Adrenal gland (tissue), 12 donors: ENCODE measurements around the gene LYZL6. TPM values are rescaled to one million over a fixed set of nuclear protein-coding genes. Genes with fewer than 3 reads are reported as not detected.

Source experiments
- DNase-seq, 7 donors: peaks; one replicate each; pipeline ENCODE4 v3.0.0-alpha.2; 2019 to 2020
- H3K27ac ChIP-seq, 5 donors: fragments of 200-600 bp; sonication (generic) in 4 of 5; 1 replicate in 3 of 5; 2 replicates in 2 of 5; pipeline versions ENCODE4 v1.5.1 to v1.8.0; 2016 to 2020; ENCODE audit warnings: mild to moderate bottlenecking in 1 of 5
- H3K27me3 ChIP-seq: fragments of 200-600 bp; 2 replicates; pipeline ENCODE4 v1.8.0; 2021
- H3K36me3 ChIP-seq, 2 donors: fragments of 200-600 bp; replicated peaks in 1 of 2; 1 replicate in 1 of 2; 2 replicates in 1 of 2; pipeline versions ENCODE4 v1.5.1 to v1.8.0; 2018 to 2022
- H3K4me1 ChIP-seq, 2 donors: fragments of 200-600 bp; replicated peaks in 1 of 2; 1 replicate in 1 of 2; 2 replicates in 1 of 2; pipeline versions ENCODE4 v1.5.1 to v1.8.0; 2018 to 2021
- H3K4me3 ChIP-seq, 4 donors: fragments of 200-600 bp; sonication (generic) in 3 of 4; one replicate each; pipeline ENCODE4 v1.5.1; 2016 to 2018
- H3K9me3 ChIP-seq, 3 donors: fragments of 200-600 bp; sonication (generic) in 1 of 3; replicated peaks in 1 of 3; 1 replicate in 2 of 3; 2 replicates in 1 of 3; pipeline versions ENCODE4 v1.5.1 to v1.8.0; 2016 to 2021
- CTCF ChIP-seq, 6 experiments: fragments of 450-650 bp in 4 of 6; fragments of 200-600 bp in 2 of 6; sonication (generic) in 1 of 6; IDR thresholded peaks; 1 replicate in 5 of 6; 2 replicates in 1 of 6; pipeline versions ENCODE4 v1.5.1 to v1.8.0; 2016 to 2021; ENCODE audit warnings: antibody characterized with exemption in 6 of 6, mild to moderate bottlenecking in 2 of 6, moderate library complexity in 1 of 6
- POLR2A ChIP-seq, 2 donors: fragments of 450-650 bp; IDR thresholded peaks; one replicate each; pipeline ENCODE4 v1.6.1; 2017; ENCODE audit warnings: antibody characterized with exemption in 2 of 2, mild to moderate bottlenecking in 2 of 2, moderate library complexity in 1 of 2
- WGBS, 4 donors: extraction: QIAGEN DNeasy Blood & Tissue Kit in 2 of 4; methylation state at CpG; one replicate each; pipeline versions ENCODE4 v1.1.5 to v1.1.7; 2013 to 2017; 5-methylcytosine and 5-hydroxymethylcytosine counted together
- intact Hi-C, 2 donors: fragments of 100-400 bp; cut with DNase I; formaldehyde crosslinking; loops; one replicate each; pipeline versions ENCODE4 v1.14.1 to v1.15.0; 2022 to 2023
- polyA plus RNA-seq, 3 donors: library from polyadenylated mRNA; stranded (reverse); fragments of 200-250 nt in 2 of 3; fragments of 350-450 nt in 1 of 3; fragmentation: Illumina TruSeq in 1 of 3; extraction: RNeasy Lipid Tissue Mini Kit (QIAGEN cat#74804) in 1 of 3; gene quantifications; one replicate each; pipeline ENCODE4 v1.2.3, GENCODE V29; 2013 to 2014
- total RNA-seq, 9 donors: library from RNA; depleted of rRNA in 4 of 9; stranded (reverse); fragments of >200 nt in 4 of 9; fragments of 120-200 nt in 1 of 9; fragmentation: NEBNext Ultra II Directional in 1 of 9; extraction: Animal tissue kit (Norgen Biotek cat#: 25700) in 1 of 9; gene quantifications; one replicate each; pipeline versions ENCODE4 v1.1.0 to v1.2.4, GENCODE V29; 2013 to 2023
- donor health status: healthy with polysubstance abuse.
- donor health status: Bipolar disorder and iron deficiency.
- donor health status: DM: yes; HTN: yes; CAD: no.
- donor health status: DM: no; HTN: no; CAD: no.
- donor health status: DM: no; HTN: no; CAD: no.
- donor health status: DM: yes; HTN: yes; CAD: no.

The LYZL6 gene
- total and polyA plus RNA-seq, 12 donors = not detected

GRCh38 chr17:35912942-35913341 lies 30.6 kb downstream of the LYZL6 start:
- 84 to 90% (median 86%) methylated on average over 2 of the region's 2 CpGs for WGBS, 4 donors
- Histone ChIP-seq H3K27ac (no peak overlapping the region), H3K27me3 (no peaks in the 10 kb centered on the region), H3K9me3 (no peaks in the 10 kb centered on the region), H3K36me3 (no peaks in the 10 kb centered on the region), H3K4me1 (no peaks in the 10 kb centered on the region), H3K4me3 (no peak overlapping the region)
- no peak for TF ChIP-seq CTCF (IDR thresholded peaks at IDR 0.05)
- no peak for TF ChIP-seq POLR2A (IDR thresholded peaks at IDR 0.05)
- intact Hi-C loops = no loop called here
- DNase-seq = no peak

DNA sequence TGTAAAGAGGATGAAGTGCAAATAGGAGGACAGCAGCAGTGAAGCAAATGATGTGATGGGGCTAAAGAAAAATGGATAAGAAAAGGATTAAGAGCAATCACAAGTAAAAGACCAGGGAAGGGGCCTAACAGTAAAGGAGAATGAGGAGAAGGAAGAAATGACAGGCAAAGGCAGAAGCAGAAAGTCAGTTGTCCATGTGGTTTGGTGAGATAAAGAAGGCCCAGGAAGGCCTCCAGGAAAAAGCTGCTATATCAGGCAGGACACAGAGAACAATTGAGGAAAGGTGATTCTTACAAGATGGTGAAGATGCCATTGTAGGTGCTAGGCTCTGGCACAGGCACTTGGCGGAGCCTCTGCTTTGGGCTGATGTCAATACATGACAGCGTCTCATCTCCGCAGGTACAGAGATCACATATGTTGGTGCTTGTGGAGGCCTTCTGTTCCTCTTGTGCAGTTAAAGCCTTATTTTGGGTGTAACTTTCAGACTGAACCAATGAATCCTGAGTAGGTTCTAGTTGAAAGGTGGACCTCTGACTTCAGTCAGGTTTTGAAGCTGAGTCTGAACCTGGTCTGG lies 31.1 kb downstream of the LYZL6 start:
- no peaks in the 10 kb centered on the region for H3K9me3 ChIP-seq
- H3K27me3 ChIP-seq = no peaks in the 10 kb centered on the region
- no peak for TF ChIP-seq CTCF (IDR thresholded peaks at IDR 0.05)
- no peak for TF ChIP-seq POLR2A (IDR thresholded peaks at IDR 0.05)
- no peaks in the 10 kb centered on the region for H3K36me3 ChIP-seq
- WGBS, 4 donors = 92 to 99% (median 97%) methylated on average over 3 of the region's 3 CpGs
- intact Hi-C loops = no loop called here
- no peak for DNase-seq
- no peak overlapping the region for H3K27ac ChIP-seq
- no peak overlapping the region for H3K4me3 ChIP-seq
- H3K4me1 ChIP-seq = no peaks in the 10 kb centered on the region

DNA sequence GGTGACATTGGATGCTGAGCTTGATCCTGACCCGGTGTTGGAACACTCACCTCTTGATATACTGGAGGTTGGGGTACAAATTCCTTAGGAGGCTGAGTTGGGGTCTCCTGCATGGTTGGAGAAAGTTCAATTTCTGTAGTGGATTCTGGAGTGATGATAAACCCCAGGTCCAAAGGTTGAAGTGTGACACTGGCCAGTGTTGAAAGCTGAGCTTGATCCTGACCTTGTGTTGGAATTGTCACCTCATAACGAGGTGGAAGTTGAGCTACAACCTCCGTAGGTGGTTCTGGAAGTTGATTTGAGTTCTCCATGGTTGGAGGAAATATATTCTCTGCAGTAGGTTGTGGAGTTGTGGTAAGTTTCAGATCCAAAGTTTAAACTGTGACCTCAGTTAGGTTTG lies 34.1 kb downstream of the LYZL6 start:
- H3K27ac ChIP-seq = no peak overlapping the region
- no peak overlapping the region for H3K4me3 ChIP-seq
- WGBS, 4 donors = 79 to 90% (median 86%) methylated on average over 3 of the region's 3 CpGs
- H3K9me3 ChIP-seq = no peaks in the 10 kb centered on the region
- no peak for TF ChIP-seq CTCF (IDR thresholded peaks at IDR 0.05)
- no peak for TF ChIP-seq POLR2A (IDR thresholded peaks at IDR 0.05)
- H3K4me1 ChIP-seq = no peaks in the 10 kb centered on the region
- H3K36me3 ChIP-seq = no peaks in the 10 kb centered on the region
- no peaks in the 10 kb centered on the region for H3K27me3 ChIP-seq
- DNase-seq = no peak
- intact Hi-C loops = no loop called here

DNA sequence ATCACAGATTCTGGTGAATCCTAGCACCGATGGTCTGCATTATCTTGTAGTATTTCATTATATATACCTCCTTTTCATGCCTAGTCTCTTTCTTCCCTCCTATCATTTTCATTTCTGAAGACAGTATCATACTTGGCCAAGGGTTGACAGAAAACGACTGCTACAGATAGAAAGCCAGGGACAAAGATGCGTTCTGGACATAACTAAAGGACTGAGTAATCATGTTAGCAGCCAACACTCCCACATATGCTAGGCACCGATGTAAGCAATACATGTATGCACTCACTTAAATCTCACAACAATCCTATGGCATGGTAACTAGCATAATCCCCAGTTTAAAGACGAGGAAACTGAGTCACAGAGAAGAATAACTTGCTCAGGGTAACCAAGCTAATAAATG lies 35.8 kb downstream of the LYZL6 start:
- no peaks in the 10 kb centered on the region for H3K27me3 ChIP-seq
- H3K36me3 ChIP-seq = no peaks in the 10 kb centered on the region
- WGBS, 4 donors = 58 to 72% (median 71%) methylated on average over 5 of the region's 5 CpGs
- no peaks in the 10 kb centered on the region for H3K4me1 ChIP-seq
- DNase-seq = no peak
- H3K9me3 ChIP-seq = no peaks in the 10 kb centered on the region
- TF ChIP-seq POLR2A (IDR thresholded peaks at IDR 0.05) (no peak), CTCF (IDR thresholded peaks at IDR 0.05) (no peak)
- no peak overlapping the region for H3K27ac ChIP-seq
- H3K4me3 ChIP-seq = no peak overlapping the region
- intact Hi-C loops = no loop called here
